ENCODE results near the gene ZNF440.
"Not testable (repeated sequence)": the region's sequence is repeated elsewhere in the genome, so short reads cannot be mapped to it uniquely, and the experiment has no call there.

The ZNF440 gene

GRCh38 chr19:11814029-11814699 lies at the start of gene ZNF440:
ZNF440 (plus strand) TSS chr19:11814273; CDS start chr19:11814448, 175 bp downstream.
- DNase-seq, result peak; percentile 96

GRCh38 chr19:11766597-11767591 lies 47.2 kb upstream of the ZNF440 start, which contains the start of gene ZNF441:
ZNF441 (plus strand) TSS chr19:11767000; CDS start chr19:11767194, 194 bp downstream.
- DNase-seq, result peak; percentile 97

- DNase-seq, result peak; percentile 84
These were observed 46.4 kb upstream of the ZNF440 start for GRCh38 chr19:11767633-11768133.

- no peak for DNase-seq
These were observed 44.1 kb upstream of the ZNF440 start for GRCh38 chr19:11769995-11770394.

DNA sequence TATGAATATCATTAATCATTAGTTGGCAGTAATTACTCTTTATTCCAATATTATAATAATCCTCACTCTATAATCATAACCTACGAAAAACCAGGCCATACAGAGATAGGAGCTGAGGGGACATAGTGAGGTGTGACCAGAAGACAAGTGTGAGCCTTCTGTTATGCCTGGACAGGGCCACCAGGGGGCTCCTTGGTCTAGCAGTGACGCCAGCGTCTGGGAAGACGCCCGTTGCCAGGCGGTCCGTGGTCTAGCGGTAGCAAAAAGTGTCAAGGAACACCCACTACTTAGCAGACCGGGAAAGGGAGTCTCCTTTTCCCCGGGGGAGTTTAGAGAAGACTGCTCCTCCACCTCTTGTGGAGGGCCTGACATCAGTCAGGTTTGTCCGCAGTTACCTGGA lies 42.6 kb upstream of the ZNF440 start:
- not testable (repeated sequence) for DNase-seq

- not testable (repeated sequence) for DNase-seq
These were observed 37.4 kb upstream of the ZNF440 start for GRCh38 chr19:11776669-11777068.

DNA sequence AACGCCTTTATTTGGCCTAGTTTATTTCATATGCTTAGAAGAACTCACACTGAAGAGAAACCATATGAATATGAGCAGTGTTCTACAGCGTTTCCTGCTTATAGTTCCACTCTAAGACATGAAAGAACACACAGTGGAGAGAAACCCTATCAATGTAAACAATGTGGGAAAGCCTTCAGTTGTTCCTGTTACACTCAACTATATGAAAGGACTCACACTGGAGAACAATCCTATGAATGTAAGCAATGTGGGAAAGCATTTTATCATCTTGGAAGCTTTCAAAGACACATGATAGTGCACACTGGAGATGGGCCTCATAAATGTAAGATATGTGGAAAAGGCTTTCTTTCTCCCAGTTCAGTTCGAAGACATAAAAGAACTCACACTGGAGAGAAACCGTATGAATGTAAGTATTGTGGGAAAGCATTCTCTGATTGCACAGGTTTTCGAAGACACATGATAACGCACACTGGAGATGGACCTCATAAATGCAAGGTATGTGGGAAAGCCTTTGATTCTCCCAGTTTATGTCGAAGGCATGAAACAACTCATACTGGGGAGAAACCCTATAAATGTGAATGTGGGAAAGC lies 33.5 kb upstream of the ZNF440 start:
- DNase-seq, result no peak

GRCh38 chr19:11781295-11782057 lies 32.6 kb upstream of the ZNF440 start:
- DNase-seq, result peak; percentile 11

DNA sequence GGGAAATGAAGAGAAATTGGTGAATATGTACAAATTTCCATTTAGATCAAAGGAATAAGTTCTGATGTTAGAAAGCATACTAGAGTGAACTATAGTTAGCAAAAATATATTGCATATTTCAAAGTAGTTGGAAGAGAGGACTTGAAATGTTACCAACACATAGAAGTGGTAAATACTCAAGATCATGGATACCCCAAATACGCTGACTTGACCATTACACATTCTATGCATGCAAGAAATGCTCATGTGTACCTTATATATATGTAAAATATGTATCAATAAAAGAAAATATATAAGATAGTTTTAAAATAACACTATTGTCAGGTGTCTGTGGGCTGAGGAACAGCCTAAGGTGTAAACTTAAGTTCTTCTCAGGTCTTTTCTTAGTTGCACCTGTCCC lies 30.3 kb upstream of the ZNF440 start:
- DNase-seq, result no peak

GRCh38 chr19:11784356-11784755 lies 29.7 kb upstream of the ZNF440 start:
- DNase-seq, result no peak

GRCh38 chr19:11787536-11787935 lies 26.5 kb upstream of the ZNF440 start:
- DNase-seq, result no peak

GRCh38 chr19:11792942-11793341 lies 21.1 kb upstream of the ZNF440 start:
- no peak for DNase-seq

GRCh38 chr19:11797491-11797890 lies 16.6 kb upstream of the ZNF440 start:
- peak; percentile 96 for DNase-seq

DNA sequence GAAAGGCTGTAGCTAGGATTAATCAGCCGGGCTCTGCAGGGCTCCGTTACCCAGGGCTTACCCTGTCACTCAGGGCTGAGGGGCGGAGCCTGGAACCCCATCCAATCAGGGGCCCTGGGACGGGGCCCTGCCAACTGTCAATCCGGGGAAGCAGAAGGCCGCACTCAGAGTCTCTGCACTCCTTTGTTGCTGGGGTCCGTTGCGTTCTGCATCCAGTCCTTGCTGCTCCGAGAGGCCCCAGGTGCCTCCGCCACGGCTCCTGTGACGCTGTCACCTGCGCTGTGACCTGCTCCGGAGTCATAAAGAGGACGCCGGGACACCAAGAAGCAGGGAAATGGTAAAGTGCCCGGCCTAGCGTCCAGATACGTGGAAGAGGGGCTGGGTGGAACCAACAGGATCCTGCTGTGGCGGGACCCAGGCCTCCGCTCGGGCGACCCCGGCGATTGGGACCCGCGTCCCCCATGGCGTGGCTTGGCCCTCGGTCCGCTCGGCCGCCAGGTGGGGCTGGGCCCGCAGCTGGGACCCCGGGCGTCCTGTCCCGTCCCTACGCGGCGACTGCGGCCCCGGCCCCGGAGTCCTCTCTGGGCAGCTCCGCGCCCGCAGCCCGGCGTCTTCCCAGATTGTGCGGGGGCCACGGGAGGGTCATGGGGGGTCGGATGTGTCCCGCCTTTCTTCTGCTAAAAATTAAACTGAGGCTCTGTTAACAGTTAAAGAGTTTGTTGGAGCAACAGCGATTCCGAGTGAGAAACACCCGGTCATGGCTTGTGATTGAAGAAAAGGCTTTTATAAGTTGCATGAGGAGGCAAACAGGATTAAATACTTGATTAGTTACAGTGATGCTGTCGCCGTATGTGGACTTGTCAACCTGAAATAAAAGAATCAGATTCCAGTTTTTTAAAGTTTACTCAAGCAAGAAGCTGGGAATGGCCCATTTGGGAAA lies 15.4 kb upstream of the ZNF440 start, which contains the start of gene ZNF491:
TSS of gene ZNF491 (plus strand) at position 133 of the 940 bp plus-strand sequence. CDS start 7,431 bp downstream, outside the sequence.
- peak; percentile 94 for DNase-seq

DNA sequence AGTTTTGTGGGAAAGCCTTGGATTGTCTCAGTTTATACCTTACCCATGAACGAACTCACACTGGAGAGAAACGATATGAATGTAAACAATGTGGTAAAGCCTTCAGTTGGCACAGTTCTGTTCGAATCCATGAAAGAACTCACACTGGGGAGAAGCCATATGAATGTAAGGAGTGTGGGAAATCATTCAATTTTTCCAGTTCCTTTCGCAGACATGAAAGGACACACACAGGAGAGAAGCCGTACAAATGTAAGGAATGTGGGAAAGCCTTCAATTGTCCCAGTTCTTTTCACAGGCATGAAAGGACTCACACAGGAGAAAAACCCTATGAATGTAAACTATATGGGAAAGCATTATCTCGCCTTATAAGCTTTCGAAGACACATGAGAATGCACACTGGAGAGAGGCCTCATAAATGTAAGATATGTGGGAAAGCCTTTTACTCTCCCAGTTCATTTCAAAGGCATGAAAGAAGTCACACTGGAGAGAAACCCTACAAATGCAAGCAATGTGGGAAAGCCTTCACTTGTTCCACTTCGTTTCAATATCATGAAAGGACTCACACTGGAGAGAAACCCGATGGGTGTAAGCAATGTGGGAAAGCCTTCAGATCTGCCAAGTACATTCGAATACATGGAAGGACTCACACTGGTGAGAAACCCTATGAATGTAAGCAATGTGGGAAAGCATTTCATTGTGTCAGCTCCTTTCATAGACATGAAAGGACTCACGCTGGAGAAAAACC lies 7.5 kb upstream of the ZNF440 start:
- peak; percentile 3 for DNase-seq

DNA sequence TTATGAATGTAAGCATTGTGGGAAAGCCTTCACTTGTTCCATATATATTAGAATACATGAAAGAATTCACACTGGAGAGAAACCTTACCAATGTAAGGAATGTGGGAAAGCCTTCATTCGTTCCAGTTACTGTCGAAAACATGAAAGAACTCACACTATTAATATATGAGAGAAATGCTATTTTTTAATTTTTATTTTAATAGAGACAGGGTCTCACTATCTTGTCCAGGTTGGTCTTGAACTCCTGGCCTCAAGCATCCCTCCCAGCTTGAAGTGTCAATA lies 7.0 kb upstream of the ZNF440 start:
- DNase-seq, result no peak

DNA sequence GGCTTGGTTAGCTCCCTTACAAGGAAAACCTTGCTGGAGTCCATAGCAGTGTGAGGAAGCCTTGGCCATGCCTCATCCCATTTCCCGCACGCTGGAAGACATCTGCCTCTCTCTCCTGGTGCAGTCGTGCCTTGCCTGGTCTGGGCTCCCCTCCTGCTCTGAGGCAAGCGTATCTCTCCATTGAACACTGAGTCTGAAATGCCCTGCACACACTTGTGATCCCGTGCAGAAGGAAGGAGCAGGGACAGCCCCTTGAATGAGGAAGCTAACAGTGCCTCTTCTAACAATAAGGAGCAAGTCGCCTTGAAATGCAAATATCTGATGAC lies 407 bp upstream of the ZNF440 start:
- DNase-seq, result peak; percentile 72

DNA sequence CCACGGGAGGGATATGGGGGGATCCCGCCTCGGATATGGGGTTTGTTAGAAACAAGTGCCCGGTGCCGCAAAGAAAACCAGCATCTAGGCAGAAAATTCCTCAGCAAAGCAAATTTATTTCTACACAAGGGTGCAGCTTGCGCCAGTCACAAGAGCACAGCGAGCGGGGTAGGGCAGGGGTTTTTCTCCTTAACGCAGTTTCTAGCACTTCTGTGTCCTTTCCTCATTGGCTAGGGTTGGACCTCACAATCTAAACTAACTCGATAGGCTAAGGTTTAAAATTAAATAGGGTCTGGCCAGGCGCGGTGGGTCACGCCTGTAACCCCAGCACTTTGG lies 595 bp downstream of the ZNF440 start:
- DNase-seq, result peak; percentile 60

- DNase-seq, result no peak
These were observed 7.5 kb downstream of the ZNF440 start for GRCh38 chr19:11821474-11822109.

All from DMS53 (cell line).